HG03095 (cell line): ENCODE measurements around the gene NOTCH2.
"Not testable (repeated sequence)": the region's sequence is repeated elsewhere in the genome, so short reads cannot be mapped to it uniquely, and the experiment has no call there.

Source experiments
- ATAC-seq: cut with Tn5 transposase; IDR thresholded peaks from one replicate; pipeline ENCODE4 v1.9.1; 2021; ENCODE audit warnings: moderate library complexity; ENCODE audit not compliant: unreplicated experiment

The NOTCH2 gene

GRCh38 chr1:120069920-120070214, 405 bp upstream of the NOTCH2 start:
- not testable (repeated sequence) for ATAC-seq

GRCh38 chr1:120068683-120069066, 787 bp downstream of the NOTCH2 start:
- ATAC-seq: not testable (repeated sequence)

- not testable (repeated sequence) for ATAC-seq
Observed at GRCh38 chr1:120048208-120048607, 21.3 kb downstream of the NOTCH2 start.

- not testable (repeated sequence) for ATAC-seq
Observed at GRCh38 chr1:120041771-120042170, 27.7 kb downstream of the NOTCH2 start.

GRCh38 chr1:120032253-120032652, 37.2 kb downstream of the NOTCH2 start:
- not testable (repeated sequence) for ATAC-seq

GRCh38 chr1:120023791-120024190, 45.7 kb downstream of the NOTCH2 start:
- not testable (repeated sequence) for ATAC-seq

- not testable (repeated sequence) for ATAC-seq
Observed at GRCh38 chr1:120014978-120015377, 54.5 kb downstream of the NOTCH2 start.

- ATAC-seq: not testable (repeated sequence)
Observed at GRCh38 chr1:120008320-120008719, 61.1 kb downstream of the NOTCH2 start.

- ATAC-seq: not testable (repeated sequence)
Observed at GRCh38 chr1:120007850-120008249, 61.6 kb downstream of the NOTCH2 start.

GRCh38 chr1:120001035-120001434, 68.4 kb downstream of the NOTCH2 start:
- ATAC-seq: not testable (repeated sequence)

GRCh38 chr1:119996731-119997312, 72.6 kb downstream of the NOTCH2 start:
- ATAC-seq: not testable (repeated sequence)

GRCh38 chr1:119995975-119996374, 73.5 kb downstream of the NOTCH2 start:
- ATAC-seq: not testable (repeated sequence)

GRCh38 chr1:119988306-119989062, 81.0 kb downstream of the NOTCH2 start:
- no peak for ATAC-seq

GRCh38 chr1:119987686-119988085, 81.8 kb downstream of the NOTCH2 start:
- ATAC-seq: peak; percentile 77

GRCh38 chr1:119987112-119987511, 82.3 kb downstream of the NOTCH2 start:
- no peak for ATAC-seq

- ATAC-seq: no peak
Observed at GRCh38 chr1:119986007-119986497, 83.4 kb downstream of the NOTCH2 start.

- no peak for ATAC-seq
Observed at GRCh38 chr1:119984771-119985170, 84.7 kb downstream of the NOTCH2 start.

GRCh38 chr1:119981986-119982815, 87.3 kb downstream of the NOTCH2 start:
- ATAC-seq: no peak

GRCh38 chr1:119981496-119981895, 88.0 kb downstream of the NOTCH2 start:
- no peak for ATAC-seq

- ATAC-seq: no peak
Observed at GRCh38 chr1:119978018-119978505, 91.4 kb downstream of the NOTCH2 start.

- not testable (repeated sequence) for ATAC-seq
Observed at GRCh38 chr1:119977113-119977736, 92.2 kb downstream of the NOTCH2 start.
